ACHN (cell line): ENCODE results near the gene TTL.
"Not testable (repeated sequence)": the region's sequence is repeated elsewhere in the genome, so short reads cannot be mapped to it uniquely, and the experiment has no call there.

Source experiments
- DNase-seq: peaks from one replicate; pipeline ENCODE4 v3.0.0-alpha.2; 2015
- in situ Hi-C: cut with HindIII; loops from 2 replicates; pipeline ENCODE4 v1.10.0; 2017; ENCODE audit warnings: low sequenced_read_pairs, low pct_ligation_motif_present, low pct_unique_long_range_greater_than_20kb

The TTL gene

GRCh38 chr2:112481528-112482233, at the start of gene TTL:
TSS of gene TTL (plus strand) at chr2:112482156. CDS start at chr2:112482345, 189 bp downstream.
- peak; percentile 80 for DNase-seq
- in situ Hi-C loops, result no loop called here

- DNase-seq, in situ Hi-C loops: not testable (repeated sequence)
Measured at GRCh38 chr2:112432390-112432734, 49.6 kb upstream of the TTL start.

GRCh38 chr2:112432735-112433479, 49.0 kb upstream of the TTL start:
- peak; percentile 24 for DNase-seq
- in situ Hi-C loops, result not testable (repeated sequence)

DNA sequence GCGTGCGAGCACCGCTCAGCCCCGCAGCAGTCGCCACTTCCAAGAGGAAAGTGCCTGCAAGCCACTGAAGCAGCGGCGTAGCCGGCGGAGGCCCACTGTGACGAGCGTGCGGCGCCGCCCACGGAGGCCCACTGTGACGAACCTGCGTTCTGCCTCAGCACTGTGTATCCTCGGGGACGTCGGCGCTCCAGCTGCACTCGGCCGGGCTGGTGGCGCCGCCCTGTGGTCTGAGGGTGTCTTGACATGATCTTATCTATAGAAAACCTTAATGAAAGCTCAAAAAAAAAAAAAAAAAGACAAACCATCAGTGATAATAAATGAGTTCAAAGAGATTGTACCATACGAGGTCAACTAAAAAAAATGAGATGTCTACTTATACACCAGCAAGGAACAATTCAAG, 48.5 kb upstream of the TTL start, which contains the start of gene RGPD8:
Gene RGPD8 (minus strand): TSS at position 166 of the 400 bp plus-strand sequence. CDS start 192 bp downstream, outside the sequence.
- in situ Hi-C loops, result not testable (repeated sequence)
- DNase-seq, result peak; percentile 79

DNA sequence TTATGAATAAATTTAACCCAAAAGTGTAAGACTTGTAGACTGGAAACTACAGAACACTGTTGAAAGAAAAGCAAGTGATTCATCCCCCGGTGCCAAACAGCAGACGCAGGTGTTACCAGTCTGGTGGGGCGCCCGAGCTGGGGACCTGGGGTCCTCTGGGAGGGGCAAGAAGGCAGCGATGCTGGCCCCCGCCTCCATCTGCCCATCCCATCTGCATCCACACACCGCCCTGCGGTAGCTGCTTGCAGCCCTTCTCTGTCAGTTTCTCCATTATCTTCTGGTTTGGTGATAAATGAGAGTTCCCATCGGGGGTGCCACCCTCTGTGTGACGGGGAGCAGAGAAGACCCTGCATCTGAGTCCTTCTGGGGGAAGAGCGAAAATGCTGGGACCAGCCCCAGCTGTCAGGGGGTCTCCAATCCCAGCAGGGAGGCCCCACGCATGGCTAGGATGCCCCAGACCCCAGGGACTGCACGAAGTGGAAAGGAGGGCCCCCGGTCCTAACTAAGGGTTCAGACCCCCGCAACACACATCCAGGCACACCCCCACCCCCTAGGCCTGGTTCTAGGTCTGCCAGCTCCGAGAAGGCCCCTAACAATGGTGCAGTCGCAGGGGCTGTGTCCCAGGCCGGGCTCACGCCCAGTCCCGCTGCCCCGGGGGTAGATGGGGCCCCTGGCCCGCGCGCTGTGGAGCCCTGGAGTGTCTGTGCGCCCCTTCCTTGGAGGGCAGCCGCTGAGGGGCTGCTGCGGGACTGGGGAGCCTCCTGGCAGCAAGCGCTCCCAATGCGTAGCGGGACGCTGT, 47.8 kb upstream of the TTL start:
- DNase-seq, result no peak
- in situ Hi-C loops, result no loop called here

DNA sequence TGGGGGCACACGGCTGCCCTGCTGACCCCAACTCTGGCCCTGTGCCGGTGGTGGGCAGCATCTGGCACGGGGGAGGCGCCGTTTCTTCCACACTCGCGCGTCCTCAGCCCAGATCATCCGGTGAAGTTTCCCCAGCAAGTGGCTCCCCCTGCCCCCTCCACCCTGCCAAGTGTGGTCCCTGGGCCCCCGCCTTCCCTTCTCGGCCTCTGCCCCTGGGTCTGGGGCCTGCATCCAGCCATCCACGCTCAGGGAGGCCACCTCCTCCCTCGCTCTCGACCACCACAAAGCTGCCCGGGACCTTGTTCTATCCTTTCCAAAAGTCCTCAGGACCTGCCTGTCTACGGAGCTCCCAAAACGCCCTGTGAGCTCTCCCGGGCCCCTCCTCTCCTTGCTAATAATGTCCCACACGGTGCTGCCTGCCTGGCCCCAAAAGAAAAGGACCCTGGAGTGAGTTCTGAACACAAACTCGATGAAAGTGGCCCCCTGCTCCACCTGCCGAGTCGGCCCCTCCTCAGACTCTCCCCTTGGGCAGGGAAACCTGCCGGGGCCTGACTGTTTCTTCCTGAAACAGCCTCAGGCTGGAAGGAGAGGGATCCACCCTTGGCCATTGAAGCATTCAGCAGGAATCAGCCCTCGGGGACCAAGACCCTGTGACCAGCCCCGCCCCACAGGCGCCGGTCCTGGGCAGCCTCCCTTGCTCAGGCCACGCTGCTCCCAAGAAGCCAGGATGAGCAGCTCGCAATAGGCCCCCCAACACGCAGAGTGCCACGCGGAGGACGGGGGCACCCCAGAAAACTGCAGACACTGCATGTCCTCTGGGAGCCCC, 46.9 kb upstream of the TTL start:
- in situ Hi-C loops, DNase-seq: not testable (repeated sequence)

DNA sequence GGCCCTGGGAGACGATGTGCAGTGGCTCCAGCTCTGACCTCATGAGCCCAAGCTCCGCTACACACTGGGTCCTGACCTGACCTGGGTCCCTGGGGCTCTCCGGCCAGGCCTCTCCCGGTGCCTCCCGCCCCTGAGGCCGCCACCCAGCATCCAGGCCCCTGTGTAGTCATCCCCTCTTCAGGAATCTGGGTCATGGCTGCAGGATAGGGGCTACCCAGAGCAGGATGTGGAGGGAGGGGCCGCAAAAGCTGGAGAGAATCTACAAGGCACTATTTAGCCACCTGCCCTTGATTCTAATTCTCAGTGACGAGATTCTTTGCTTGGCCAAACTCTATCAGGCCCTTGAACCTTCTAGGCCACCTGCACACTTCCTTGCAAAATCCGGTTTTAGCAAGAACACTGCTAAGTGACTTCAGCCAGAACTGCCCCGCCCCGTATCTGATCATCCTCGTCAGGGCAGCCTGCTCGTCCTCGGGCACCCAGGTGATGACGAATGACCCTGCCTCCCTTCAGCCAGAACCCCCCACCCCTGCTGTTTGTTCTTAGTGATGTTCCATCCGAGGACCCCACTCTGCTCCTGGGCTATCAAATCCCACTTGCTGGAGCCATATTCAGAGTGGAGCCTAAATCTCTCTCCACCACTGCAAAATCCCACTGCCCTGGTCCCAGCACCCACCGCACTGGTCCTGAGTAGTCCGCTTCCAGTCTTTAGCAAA, 46.1 kb upstream of the TTL start:
- in situ Hi-C loops, result not testable (repeated sequence)

DNA sequence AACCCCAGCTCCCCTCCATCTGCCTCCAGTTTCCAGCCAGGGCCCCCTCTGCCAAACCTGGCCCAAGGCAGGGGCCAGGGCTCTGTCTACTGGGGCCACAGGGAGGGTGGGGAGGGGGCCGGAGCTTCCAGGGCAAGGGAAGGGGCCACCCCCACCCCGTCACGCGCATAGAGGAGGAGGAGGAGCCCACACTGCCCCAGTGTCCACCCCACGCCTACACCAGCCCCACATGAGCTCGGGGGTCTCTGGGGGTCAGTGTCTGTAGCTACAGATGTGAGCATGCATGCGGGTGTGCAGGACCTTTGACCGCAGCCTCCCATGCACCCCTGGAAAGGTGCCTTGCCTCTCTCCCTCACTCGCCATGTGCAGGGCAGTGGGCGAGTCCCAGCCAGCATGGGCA, 45.0 kb upstream of the TTL start:
- in situ Hi-C loops, DNase-seq: not testable (repeated sequence)

More for the DNA sequence above, 46.1 kb upstream of the TTL start:
- DNase-seq, result not testable (repeated sequence)

DNA sequence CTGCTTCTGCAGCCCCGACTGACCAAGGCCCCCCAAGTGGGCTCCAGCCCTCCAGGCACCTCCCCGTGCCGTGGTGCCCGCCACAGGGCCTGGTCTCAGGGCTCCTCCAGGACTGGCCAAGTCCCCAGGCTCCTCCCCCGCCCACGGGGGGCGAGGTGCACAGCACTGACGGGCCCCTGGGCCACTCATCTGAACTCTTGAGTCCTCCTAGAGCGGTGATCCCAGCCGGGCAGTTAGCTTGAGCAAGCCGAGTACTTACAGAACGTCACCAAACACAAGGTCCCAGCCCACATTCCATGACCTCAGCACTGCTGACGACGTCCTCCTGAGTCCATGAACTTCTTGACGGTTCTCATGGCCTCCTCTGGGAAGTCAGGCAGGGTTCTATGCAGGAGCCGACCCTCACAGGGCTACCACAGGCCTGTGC, 44.5 kb upstream of the TTL start:
- in situ Hi-C loops, DNase-seq: not testable (repeated sequence)

- DNase-seq, in situ Hi-C loops: not testable (repeated sequence)
Measured at GRCh38 chr2:112438603-112439261, 43.2 kb upstream of the TTL start.

GRCh38 chr2:112444256-112444655, 37.7 kb upstream of the TTL start:
- in situ Hi-C loops, DNase-seq: not testable (repeated sequence)

DNA sequence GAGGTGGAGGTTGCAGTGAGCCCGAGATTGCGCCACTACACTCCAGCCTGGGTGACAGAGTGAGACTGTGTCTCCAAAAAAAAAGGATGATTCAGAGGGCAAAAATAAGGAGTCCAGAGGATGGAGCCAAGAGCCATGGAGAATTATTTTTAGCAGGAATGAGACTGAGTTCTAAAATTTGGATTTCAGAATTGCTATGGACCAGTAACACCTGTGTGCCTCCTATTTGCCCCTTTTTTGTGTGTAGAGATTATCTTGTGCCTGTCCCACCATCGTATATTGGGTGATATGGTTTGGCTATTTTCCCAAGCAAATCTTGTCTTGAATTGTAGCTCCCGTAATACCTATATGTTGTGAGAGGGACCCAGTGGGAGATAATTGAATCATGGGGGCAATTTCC, 32.1 kb upstream of the TTL start:
- in situ Hi-C loops, result no loop called here
- no peak for DNase-seq

DNA sequence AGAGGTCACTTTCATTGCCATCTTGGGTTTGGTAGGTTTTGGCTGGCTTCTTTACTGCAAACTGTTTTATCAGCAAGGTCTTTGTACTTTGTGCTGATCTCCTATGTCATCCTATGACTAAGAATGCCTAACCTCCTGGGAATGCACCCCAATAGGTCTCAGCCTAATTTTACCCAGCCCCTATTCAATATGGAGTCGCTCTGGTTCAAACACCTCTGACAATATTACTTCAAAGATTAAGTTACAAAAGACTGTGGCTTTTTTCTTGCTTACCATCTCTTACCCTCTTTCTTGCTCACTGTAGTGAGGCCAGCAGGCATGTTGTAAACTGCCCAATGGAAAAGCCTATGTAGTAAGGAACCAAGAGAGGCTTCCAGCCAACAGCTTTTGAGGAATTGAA, 30.6 kb upstream of the TTL start:
- DNase-seq, result no peak
- in situ Hi-C loops, result no loop called here

GRCh38 chr2:112454586-112454985, 27.4 kb upstream of the TTL start:
- in situ Hi-C loops, result no loop called here
- no peak for DNase-seq

DNA sequence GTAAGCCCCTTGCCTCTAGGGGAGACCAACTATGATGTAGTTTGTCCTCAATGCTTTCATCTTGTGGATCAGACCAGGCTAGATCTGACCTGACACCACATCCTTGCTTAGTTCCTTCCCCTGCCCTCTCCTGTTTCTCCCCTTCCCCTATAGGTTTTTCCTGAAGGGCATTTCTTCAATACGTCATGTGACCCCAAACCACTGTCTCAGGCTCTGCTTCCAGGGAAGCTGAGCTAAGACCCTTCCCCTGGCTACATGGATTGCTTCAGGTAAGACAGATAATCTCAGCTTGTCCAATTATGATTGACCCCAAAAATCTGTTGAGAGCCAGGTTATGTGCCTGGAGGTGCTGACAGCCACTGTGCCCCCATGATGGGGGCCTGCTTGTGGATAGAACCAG, 22.6 kb upstream of the TTL start:
- DNase-seq, result no peak
- in situ Hi-C loops, result no loop called here

DNA sequence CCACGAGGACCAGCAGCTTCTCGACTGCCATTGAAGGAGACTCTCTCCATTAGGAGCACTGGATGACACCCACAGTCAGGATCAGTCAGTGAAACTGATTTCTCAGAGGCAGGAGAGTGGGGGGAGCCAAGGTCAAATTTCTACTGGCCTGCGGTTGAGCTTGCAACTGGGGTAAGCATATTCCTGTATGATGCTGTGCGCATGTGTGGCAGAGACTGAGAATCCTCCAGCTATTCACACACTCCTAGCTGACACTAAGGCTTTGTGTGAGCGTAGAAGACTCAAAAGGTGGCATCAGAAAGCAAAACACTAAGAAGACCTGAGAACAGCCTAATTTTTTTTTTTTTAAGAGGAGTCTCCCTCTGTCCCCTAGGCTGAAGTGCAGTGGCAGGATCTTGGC, 19.8 kb upstream of the TTL start:
- in situ Hi-C loops, result no loop called here
- no peak for DNase-seq

DNA sequence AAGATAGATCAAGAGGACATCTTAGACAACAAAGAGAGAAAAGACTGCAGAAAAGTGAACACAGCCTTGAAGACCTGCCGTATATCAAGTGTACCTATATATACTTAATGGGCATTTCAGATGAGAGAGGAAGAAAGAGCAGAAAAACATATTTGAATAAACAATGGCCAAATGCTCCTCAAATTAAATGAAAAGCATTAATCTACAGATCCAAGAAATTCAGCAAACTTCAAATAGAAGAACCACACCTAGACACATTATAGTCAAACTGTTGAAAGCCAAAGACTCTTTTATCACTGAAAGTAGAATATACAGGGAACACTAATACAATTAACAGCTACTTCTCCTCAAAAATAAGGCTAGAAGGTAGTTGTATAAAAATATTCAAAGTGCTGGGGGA, 18.7 kb upstream of the TTL start:
- DNase-seq, result no peak
- in situ Hi-C loops, result no loop called here
